ENCODE results near the gene ARHGEF9. TPM values are rescaled to one million over a fixed set of nuclear protein-coding genes. Genes with fewer than 3 reads are reported as not detected.
A peak's percentile ranks its signal among the peaks of the same experiment; 100 is the strongest.

The ARHGEF9 gene
- total RNA-seq, 1 experiment from 2014 or later: 16.1 TPM

DNA sequence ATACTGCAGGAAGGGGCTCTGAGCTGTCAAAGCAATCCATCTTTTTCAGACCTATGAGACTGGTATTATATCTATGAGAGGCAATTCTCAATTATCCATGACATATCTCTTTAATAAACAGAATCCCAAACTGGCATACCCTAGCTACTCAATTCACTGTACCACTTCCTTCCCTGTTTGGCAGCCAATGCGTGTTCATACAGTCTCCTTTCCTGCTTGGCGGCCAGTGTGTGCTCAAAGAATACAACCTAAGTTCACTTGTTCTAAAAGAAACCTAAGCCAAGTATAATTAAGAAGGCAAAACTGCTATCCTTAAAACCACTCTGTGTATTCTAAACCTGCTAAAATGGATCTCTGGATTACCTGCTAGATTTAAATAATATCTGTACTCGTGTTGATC is 38.3 kb downstream of the ARHGEF9 start:
- DNase-seq (ENCODE audit: low spot score): no peak

DNA sequence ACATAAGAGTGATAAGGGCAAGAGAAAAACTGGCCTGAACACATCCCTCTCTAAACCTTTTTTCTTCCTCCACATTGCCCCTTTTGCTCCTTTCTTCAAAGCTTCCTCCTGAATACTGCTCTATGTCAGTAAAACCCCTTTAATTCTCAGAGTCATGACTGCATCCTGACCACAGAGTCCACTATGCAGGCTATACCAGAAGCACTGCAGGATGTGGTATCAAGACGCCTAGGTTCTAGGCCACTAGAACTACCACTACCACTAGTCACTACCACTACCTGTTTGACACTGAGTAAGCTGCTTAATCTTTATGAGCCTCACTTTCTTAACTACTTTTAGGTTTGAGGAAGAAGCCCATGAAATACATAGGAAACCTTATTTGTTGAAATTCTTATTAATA is 38.7 kb downstream of the ARHGEF9 start:
- no peak for DNase-seq (ENCODE audit: low spot score)

- no peak for DNase-seq (ENCODE audit: low spot score)
These were observed 40.1 kb downstream of the ARHGEF9 start for GRCh38 chrX:63744850-63745394.

- DNase-seq (ENCODE audit: low spot score): no peak
These were observed 41.4 kb downstream of the ARHGEF9 start for GRCh38 chrX:63743596-63743995.

- DNase-seq (ENCODE audit: low spot score): no peak
These were observed 44.6 kb downstream of the ARHGEF9 start for GRCh38 chrX:63740382-63740781.

DNA sequence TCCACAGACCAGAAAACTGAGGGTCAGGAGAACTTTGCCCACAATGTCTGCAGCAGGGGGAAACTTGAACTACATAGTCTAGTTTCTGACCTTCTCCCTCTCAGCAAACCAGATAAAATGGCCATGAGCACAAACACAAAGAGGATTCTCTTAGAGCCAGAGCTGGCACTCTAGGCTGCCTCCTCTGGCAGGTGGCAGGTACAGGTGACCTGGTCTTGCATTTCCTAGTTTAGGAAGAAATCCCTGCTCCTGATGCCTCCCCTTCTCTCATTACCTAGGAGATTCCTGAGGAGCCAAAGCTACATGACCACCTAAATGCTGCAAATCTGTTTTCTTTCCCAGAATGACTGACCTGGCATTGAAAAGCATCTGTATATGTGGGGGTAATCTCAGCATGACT is 45.1 kb downstream of the ARHGEF9 start:
- no peak for DNase-seq (ENCODE audit: low spot score)

GRCh38 chrX:63738696-63739095 is 46.3 kb downstream of the ARHGEF9 start:
- DNase-seq (ENCODE audit: low spot score): no peak

GRCh38 chrX:63737131-63737921 is 47.7 kb downstream of the ARHGEF9 start:
- DNase-seq (ENCODE audit: low spot score): no peak

- DNase-seq (ENCODE audit: low spot score): no peak
These were observed 49.1 kb downstream of the ARHGEF9 start for GRCh38 chrX:63735882-63736281.

DNA sequence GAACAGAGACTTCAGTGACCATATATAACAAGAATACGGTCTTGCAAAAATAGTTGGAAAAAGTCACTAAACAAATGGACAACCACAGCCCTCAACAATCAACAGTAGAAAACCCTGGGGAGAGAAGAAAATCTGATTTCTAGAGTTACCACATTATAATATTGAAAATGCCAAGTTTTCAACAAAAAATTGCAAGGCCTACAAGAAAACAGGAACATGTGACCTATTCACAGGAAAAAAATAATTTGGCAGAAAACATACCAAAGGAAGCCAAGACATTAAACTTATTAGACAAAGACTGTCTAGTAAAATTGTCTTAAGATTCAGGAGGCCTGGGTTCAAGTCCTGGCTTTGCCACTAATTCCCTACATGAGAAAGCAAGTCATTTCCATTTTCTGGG is 64.7 kb downstream of the ARHGEF9 start:
- no peak for DNase-seq (ENCODE audit: low spot score)

DNA sequence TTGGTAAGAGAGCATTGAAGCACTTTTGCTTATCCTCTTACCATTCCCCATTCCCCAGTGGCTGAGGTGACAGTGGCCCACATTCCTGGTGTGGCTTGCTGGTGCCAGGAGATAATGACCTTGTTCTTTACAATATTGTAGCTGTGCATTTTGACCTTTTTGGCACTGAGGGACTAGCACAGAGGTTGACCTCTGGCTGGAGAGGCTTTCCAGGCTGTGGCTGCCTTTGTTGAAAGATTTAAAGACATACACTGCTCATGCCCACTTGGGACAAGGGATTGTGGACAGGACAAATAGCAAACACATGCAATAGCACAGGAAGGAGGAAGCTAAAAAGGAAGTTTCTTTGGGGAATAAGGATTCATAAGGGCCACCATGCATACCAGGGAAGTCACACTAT is 65.4 kb downstream of the ARHGEF9 start:
- DNase-seq (ENCODE audit: low spot score): no peak

- DNase-seq (ENCODE audit: low spot score): no peak
These were observed 66.9 kb downstream of the ARHGEF9 start for GRCh38 chrX:63718010-63718694.

- no peak for DNase-seq (ENCODE audit: low spot score)
These were observed 71.5 kb downstream of the ARHGEF9 start for GRCh38 chrX:63713526-63713925.

- DNase-seq (ENCODE audit: low spot score): no peak
These were observed 76.2 kb downstream of the ARHGEF9 start for GRCh38 chrX:63708801-63709200.

- no peak for DNase-seq (ENCODE audit: low spot score)
These were observed 82.5 kb downstream of the ARHGEF9 start for GRCh38 chrX:63702556-63702955.

GRCh38 chrX:63686878-63687714 is 97.9 kb downstream of the ARHGEF9 start:
- peak; percentile 32 for DNase-seq (ENCODE audit: low spot score)

DNA sequence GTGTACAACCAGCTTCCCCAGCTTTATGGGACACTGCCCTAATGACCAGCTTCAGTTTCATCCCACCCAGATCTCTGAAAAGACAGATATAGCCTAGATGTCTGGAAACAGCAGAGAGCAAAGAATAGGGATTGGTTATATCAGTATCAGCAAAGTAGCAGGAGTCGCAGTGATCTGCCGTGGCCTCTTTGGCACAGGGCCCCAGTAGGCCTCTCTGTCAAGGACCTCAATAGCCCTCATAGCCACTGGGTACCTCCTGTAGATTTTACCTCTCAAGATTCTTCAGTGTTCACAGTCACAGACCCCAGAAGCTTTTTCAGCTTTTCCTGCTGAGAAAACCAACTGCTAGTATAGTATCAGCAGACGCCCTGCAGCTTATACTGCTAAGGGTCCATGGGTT is 104.6 kb downstream of the ARHGEF9 start:
- DNase-seq (ENCODE audit: low spot score): no peak

- DNase-seq (ENCODE audit: low spot score): no peak
These were observed 105.6 kb downstream of the ARHGEF9 start for GRCh38 chrX:63679432-63679831.

- DNase-seq (ENCODE audit: low spot score): no peak
These were observed 109.3 kb downstream of the ARHGEF9 start for GRCh38 chrX:63675716-63676115.

- no peak for DNase-seq (ENCODE audit: low spot score)
These were observed 111.1 kb downstream of the ARHGEF9 start for GRCh38 chrX:63673896-63674295.

- DNase-seq (ENCODE audit: low spot score): no peak
These were observed 120.3 kb downstream of the ARHGEF9 start for GRCh38 chrX:63664741-63665140.

GRCh38 chrX:63664083-63664482 is 120.9 kb downstream of the ARHGEF9 start:
- DNase-seq (ENCODE audit: low spot score): no peak

Data from H4 (cell line).